Globus pallidus (tissue), 1 donor: ENCODE measurements around the gene RNF38.
"Not testable (repeated sequence)": the region's sequence is repeated elsewhere in the genome, so short reads cannot be mapped to it uniquely, and the experiment has no call there.

ENCODE experiments used
- DNase-seq: peaks from one replicate; pipeline ENCODE4 v3.0.0-alpha.2; 2015; ENCODE audit warnings: low spot score

RNF38 gene

DNA sequence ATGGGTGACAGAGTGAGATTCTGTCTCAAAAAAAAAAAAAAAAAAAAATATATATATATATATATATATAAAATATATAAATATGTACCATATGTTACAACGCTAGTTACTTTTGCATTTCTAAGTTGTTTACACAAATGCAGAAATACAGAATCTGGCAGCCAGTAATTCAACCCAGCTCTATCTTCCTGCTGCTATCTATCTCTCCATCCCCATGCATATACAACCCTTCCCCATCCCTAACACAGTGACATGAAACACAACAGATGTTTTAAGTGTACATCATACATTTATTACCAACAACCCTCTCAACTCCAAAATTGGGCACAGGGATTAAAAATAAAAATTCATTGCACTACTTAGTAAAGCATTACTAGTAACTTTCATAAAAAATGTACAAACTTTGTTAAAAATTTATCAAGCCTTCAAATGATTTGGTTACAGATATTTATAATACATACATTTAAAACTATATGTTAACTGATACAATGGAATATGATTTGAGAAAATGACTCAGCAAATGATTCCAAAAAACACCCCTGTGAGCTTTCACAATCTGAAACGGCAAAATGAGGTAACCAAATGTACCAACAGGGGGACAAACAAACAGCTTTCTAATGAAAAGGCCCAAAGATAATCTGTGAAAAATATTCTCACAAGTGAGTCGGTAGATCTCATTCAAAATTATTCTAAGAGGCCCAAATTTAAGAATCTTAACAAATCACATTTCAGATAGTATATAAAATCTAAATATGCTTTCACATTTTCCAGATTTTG is 63.8 kb downstream of the RNF38 start:
- DNase-seq, result no peak

DNA sequence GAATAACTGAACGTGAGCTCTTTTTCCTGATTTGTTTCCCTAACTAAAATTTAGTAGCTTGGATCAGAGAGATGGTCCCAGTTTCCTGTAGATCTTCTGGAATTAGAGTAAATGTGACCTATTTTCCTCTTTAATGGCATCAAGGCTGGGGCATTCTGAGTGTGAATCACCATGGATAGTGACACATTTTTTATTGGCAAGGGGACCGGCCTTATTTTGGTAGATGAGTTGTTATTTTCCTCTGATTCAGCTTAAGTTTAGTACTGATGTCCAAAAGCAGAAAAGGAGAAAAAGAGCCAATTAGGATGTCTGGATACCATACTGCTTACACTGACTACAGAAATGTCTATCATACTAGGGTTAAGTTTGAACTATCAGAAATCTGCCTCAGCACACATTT is 68.1 kb downstream of the RNF38 start:
- no peak for DNase-seq

DNA sequence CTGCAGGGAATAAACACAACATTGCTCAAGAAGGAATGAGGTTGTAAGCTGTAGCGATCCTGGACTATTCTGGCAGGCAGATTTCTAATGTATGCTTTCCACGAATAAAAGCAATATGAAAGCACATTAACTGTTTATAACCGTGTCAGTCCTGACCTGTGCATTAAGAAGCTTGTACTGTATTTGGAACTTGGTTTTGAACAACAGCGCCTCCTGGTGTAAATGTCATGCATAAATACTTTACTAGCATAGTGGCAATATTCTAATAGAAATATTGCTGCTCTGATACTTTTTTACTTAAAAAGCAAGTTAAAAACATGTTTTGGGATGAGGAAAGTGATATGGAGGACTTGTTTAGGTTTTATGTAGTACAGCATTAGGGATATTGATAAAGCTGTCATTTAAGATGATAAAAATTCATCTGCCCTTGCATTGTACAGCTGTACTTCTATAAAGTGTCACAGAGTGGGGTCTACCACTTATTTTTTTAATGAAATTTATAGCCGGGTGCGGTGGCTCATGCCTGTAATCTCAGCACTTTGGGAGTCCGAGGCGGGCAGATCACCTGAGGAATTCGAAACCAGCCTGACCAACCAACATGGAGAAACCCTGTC is 71.2 kb downstream of the RNF38 start:
- DNase-seq, result peak; percentile 84

DNA sequence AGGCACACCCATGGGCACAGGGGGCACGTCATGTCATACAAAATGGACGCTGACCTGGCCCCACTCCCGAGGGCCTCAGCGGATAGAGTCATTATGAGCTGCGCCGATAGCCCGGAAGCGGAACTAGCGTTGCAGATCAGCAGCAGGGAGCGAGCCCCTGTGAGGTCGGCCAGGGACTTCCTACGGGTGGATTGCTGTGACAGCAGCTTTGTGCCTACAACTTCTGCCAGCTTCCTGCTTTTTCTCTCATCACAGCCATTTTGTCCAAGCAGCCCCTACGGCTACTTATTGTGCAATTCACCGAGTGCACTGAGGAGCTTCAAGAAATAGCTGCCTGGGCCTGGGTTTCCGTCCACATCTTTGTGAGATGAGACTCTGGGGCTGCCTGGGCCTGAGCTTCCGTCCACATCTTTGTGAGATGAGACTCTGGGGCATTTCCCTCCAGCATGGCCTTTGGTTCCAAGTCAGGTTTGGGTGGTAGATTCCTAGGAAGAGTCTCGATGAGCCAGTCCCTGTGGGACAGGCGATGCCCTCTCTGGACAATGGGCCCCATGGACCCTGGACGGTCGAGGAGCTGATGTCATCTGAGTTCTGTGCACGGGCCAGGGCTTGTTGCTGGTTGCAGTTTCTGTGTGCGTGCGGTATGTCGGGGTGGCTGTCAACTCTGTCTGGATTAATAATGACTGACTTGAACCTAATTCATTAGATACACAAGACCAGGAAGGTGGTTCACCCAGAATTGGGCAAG is 74.8 kb downstream of the RNF38 start:
- no peak for DNase-seq

DNA sequence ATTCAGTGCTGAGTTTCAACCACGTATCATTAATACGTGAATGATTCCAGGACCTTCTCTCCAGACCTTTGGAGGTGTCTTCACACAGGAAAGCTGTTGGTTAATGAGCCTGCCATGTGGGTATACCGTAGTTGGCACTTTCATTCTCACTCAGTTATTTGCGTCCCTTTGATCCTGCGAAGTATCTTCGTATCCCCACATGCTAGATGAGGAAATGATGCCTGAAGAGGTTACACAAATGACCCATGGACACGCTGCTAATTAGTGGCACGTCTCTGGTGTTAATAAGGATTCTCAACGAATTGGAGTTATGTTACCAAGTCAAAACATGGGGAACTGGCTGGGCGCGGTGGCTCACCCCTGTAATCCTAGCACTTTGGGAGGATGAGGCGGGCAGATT is 76.1 kb downstream of the RNF38 start:
- DNase-seq, result no peak

DNA sequence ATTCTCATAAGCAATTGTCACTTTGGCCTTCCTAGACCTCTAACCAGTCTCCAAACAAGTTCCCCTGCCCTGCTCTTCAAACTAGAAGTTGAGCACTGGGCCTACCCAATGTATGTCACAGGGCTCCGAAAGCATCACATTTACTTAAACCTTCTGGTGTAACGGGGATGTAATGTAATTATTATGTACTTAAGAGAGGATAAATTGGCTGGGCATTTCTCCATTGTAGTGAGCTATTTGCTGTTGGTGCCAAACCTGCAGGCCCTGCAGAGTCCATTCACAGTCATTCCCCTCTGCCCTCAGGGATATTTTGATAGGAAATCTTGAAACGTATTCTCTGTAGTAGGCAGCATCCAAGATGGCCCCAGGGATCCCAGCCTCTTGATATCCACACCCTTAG is 77.6 kb downstream of the RNF38 start:
- no peak for DNase-seq

DNA sequence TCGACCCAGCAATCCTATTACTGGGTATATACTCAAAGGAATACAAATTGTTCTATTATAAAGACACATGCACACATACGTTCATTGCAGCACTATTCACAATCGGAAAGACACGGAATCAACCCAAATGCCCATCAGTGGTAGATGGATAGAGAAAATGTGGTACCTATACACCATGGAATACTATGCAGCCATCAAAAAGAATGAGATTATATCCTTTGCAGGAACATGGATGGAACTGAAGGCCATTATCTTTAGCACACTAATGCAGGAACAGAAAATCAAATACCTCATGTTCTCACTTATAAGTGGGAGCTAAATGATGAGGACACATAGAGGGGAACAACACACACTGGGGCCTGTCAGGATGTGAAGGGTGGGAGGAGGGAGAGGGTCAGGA is 78.2 kb downstream of the RNF38 start:
- DNase-seq, result not testable (repeated sequence)

DNA sequence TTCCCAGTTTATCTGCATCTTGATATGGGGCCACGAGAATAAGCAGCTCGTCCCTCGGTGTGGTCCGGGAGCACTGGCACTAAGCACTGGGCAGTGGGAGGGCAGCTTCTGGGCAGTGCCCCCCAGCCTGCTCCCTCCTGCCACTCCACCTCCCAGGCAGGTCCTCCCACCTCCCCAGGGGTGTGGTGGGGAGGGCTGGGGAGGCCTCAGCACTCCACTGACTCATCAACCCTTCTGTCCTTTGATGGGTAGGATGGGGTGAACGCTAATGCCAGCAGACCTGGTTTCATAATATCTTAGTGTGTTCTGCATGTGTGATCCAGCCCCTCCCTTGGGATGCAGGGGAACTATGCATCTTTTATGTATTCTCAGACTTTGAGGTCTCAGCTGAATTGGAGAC is 79.6 kb downstream of the RNF38 start:
- no peak for DNase-seq

DNA sequence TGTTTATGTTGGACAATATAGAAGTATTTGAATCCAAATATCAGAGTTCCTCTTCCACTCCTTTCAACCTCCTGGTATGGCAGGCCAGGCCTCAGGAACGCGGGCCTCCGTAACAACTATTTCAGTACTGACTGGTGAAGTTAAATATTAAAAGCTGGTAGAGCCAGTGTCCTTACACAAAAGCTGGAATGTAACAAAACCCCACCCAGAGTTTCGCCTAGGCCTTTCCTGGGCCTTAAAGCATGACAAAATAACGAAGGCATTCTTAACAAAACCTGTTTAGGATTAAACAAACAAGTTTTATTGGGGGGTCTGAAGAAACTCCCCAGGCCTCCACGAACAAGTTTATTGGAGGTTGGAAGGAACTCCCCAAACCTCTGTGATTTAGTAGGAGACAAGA is 80.3 kb downstream of the RNF38 start:
- DNase-seq, result no peak

DNA sequence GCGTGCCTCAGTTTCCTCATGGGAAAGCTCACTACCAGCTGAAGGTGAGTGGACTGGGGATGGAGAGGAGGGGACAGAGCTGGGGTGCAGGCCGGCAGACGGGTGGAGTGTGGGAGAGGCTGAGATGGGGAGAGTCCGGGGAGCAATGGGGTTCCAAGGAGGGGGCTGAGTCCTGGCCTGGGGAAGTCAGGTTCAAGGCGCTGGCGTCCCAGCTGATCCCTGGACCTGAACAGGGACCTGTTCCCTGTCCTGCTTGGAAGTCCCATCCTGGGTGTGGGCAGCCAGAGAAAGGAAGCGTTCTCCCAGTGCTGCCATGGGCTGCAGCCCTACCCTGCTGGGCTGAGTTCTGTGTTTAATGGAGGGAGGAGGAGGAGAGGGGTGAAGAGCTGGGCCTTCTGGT is 80.9 kb downstream of the RNF38 start:
- no peak for DNase-seq

DNA sequence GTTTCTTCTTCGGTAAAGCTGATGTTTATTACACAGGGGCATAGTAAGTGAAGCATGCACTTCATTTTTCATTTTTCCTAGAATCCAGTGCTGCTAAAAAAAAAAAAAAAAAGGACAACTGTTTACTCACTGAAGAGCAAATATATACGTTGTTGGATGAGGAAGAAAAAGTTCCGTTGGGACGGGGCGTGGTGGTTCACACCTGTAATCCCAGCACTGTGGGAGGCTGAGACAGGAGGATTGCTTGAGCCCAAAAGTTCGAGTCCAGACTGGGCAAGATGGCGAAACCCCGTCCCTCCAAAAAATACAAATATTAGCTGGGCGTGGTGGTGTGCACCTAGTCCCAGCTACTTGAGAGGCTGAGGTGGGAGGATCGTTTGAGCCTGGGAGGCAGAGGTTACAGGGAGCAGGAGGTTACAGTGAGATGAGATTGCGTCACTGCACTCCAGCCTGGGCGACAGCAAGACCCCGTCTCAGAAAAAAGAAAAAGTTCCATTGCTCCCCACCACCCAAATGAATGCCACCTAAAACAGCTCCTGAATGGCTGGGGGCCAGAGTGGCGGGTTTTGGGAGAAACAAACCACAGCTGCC is 81.8 kb downstream of the RNF38 start:
- DNase-seq, result no peak

DNA sequence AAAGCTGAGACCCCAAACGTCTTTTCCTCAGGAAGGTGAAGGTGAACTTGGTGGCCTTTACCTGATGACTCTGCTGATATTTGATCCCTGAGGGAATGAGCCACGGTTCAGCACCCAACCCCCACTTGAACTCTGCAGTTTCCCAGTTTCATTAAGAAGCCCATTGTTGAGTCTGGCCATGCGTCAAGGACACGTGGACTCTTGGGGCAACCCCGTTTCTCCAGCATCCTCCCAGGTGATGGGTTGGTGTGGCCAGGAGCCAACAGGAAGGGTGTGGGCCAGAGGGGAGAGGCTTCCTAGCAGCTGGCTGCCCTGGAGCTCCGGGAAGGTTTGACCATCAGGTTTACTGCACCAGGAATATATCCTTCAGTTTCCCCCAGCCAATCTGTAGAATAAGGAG is 82.3 kb downstream of the RNF38 start:
- no peak for DNase-seq

DNA sequence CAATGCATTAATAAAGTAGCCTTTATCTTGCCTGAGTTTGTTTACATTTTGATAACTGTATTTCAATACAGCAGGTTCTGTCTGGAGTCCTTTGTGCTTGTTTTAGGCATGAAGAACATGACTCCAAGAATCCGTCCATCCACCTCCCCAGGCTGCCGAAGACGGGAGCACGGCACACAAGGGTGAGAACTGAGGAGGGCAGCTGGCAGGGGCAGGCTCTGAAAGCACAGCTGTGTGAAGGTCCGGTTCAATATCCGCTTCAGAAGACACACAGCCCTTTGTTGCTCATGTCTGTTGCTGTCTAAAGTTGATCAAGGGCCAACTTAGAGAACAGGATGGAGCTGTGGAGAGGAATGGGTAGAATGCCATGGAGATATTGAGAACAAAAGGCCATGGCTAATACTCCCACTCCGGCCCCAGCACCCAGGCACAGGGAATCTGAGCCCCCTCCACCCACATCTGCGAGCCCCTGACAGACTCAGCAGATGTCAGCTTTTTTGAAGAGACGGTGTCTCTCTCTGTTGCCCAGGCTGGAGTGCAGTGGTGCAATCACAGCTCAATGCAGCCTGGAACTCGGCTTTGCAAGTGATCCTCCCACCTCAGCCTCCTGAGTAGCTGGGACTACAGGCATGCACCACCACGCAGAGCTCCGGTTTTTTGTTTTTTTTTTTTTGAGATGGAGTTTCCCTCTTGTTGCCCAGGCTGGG is 83.3 kb downstream of the RNF38 start:
- peak; percentile 98 for DNase-seq

DNA sequence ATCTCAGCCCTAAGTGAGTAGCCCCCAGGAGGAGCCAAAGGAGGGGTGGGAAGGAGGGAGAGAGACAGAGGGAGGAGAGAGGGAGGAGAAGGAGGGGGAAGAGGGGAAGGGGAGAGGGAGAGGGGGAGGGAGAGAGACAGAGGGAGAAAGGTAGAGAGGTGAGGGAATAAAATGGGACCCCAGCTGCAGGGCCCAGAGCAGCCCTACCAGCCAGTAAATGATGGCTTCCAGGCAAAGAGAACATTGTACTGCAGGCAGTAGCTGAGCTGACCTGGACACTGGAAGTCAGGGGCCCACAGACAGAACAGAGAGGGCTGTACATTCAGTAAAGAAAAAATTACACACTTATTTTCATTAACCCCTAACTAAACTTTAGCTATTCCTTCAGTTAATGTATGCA is 84.0 kb downstream of the RNF38 start:
- DNase-seq, result peak; percentile 49

DNA sequence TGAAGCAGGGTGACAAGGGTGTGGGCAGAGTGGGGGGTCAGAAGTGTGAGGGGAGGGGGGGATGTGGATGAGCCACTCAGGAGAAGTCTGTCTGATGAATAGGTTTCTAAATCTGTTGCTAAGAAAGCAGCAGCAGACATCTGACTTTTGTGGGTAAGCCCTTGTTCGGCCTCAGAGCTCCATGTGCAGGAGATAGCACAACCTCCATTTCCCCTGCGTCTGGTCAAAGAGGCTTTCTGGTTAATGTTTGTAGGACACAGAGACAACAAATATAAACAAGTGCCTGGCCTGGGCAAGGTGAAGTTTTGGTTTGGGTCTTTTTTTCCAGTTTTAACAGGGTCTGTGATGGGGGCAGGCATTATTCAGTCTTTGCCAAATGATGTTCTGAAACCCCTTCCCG is 84.8 kb downstream of the RNF38 start:
- DNase-seq, result no peak

DNA sequence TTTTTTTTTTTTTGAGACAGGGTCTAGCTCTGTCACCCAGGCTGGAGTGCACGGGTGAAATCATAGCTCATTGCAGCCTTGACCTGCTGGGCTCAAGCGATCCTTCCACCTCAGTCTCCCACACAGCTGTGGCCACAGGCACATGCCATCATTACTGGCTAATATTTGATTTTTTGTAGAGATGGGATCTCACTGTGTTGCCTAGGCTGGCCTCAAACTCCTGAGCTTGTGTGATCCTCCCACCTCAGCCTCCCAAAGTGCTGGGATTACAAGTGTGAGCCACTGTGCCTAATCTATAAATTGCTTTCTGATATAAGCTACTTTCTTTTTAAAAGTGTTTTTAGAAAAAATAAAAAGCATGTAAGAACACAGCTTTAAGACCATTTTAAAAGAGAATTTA is 85.3 kb downstream of the RNF38 start:
- DNase-seq, result no peak

DNA sequence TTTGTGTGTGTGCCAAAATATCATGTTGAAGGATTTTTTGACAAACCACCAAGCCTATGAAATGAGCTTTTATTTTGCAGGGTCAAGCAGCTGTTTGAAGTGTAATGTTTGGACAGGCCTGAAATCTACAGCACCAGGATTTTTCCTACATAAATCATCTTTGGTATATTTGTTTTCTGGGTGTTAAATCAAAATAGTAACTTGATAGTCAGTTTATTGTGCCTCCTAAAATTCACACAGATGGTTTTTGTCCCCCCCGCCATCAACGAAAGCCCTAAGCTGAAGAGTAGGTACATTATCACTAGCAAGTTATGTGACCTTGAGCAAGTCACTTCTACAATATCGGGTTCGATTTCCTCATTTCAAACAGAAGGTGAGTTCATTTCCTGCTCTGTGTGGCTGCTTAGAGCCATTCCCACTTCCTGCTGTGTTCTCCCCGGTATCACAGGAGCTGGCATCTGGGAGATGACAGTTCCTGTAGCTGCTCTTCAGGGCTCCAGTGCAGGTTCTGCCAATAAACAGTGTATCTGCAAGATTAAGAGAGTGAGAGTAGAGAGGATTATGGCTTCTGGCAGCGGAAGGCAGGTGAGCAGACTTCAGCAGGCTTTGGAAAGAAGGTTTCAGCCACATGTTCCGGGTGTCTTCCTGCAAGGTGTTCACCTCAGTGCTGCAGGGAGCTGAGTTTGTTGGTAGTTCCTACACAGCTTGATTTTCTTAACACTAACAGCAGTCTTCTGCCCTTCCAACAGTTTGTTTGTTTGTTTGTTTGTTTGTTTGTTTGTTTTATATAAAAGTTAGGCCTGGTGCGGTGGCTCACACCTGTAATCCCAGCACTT is 93.4 kb downstream of the RNF38 start:
- no peak for DNase-seq

DNA sequence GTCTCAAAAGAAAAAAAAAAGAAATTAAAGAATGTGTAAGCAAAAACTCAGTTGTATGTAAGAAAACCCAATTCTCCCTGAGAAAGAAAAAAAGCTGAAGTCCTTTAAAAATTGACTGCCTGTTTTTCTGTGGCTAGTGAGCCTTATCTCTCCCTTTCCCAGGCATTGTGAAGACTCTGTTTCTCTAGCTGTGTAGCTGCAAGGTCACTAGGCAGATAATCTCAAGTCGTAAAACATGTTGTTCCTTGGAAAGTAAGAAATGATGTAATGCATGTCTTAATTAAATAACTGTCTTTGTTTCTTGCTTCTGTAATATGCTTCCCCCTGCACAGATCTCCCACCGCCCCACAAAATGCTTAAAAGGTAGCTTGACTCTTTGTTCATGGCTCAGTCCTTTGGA is 95.7 kb downstream of the RNF38 start:
- DNase-seq, result not testable (repeated sequence)

DNA sequence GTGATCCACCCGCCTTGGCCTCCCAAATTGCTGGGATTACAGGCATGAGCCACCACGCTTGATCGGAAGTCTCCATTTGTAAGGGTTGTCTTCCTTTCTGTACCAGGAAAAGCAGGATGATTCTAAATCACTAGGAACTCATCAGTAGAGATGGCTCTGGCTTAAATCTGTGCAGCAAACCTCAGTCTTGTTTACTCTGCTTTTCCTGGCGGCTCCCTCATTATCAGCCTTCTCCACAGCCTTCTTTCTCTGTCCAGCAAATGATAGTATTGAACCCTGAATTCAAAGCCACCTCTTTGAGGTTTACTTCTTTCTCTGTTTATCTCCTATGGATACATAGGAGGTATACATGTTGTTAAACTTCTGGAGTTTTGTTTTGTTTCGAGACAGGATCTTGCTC is 98.8 kb downstream of the RNF38 start:
- no peak for DNase-seq

DNA sequence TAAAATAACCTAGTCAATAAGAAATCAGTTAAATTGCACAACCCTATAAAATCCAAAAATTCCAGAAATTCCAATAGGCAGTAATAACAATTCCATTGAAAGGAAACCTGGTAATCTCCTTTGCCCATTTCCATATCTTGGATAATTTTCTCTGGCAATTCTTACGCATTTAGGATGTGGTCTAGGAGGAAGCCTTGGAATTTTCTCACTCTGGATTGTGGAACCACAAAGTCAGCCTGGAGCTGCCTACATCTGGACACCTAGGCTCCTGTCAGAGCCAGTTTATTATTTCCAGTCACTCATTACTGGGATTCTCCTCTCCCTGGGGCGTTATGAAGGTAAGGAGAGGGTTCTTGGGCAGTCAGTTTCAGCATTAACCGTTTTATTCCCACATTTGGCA is 101.5 kb downstream of the RNF38 start:
- DNase-seq, result no peak

DNA sequence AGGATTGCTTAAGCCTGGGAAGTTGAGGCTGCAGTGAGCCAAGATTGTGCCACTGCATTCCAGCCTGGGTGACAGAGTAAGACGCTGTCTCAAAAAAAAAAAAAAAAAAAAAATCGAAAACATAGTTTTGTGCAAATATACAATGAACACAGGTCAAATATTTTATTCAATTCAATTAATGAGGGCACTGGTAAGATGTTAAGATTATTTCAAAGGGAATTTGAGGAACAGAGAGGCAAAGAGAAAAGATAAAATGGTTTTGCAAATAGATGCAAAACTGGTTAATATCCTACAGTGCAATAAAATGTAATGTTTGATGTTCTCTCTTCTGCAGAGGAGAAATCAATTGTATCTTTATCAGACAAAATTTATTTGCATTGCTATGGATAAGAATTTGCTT is 102.3 kb downstream of the RNF38 start:
- DNase-seq, result no peak
